Loucy (cell line): Measurements from ENCODE around the gene CSRP1.

ENCODE experiments used
- H2AFZ ChIP-seq: fragments of 200-600 bp; sonication (generic); 2 replicates; pipeline ENCODE4 v1.6.0; 2016; ENCODE audit warnings: antibody characterized with exemption, mild to moderate bottlenecking, low read length, moderate library complexity
- H3F3A ChIP-seq: fragments of 200-600 bp; 2 replicates; pipeline ENCODE4 v1.6.0; 2016; ENCODE audit warnings: antibody characterized with exemption, low read depth, mild to moderate bottlenecking
- H3K27me3 ChIP-seq: fragments of 200-600 bp; sonication (generic); 2 replicates; pipeline ENCODE4 v1.6.1; 2014; ENCODE audit warnings: low read length, mild to moderate bottlenecking; ENCODE audit not compliant: insufficient read depth, poor library complexity, severe bottlenecking
- H3K36me3 ChIP-seq: fragments of 200-600 bp; sonication (generic); 2 replicates; pipeline ENCODE4 v1.6.1; 2016; ENCODE audit warnings: low read length; ENCODE audit not compliant: insufficient read depth
- H3K4me1 ChIP-seq: fragments of 200-600 bp; sonication (generic); 2 replicates; pipeline ENCODE4 v1.5.1; 2014; ENCODE audit warnings: low read length, mild to moderate bottlenecking; ENCODE audit not compliant: insufficient read depth, poor library complexity, severe bottlenecking
- H3K4me2 ChIP-seq: fragments of 200-600 bp; sonication (generic); 2 replicates; pipeline ENCODE4 v1.6.0; 2014; ENCODE audit warnings: antibody characterized with exemption, low read length, low read depth, mild to moderate bottlenecking; ENCODE audit not compliant: poor library complexity, severe bottlenecking
- H3K4me3 ChIP-seq: fragments of 200-600 bp; sonication (generic); 2 replicates; pipeline ENCODE4 v1.5.1; 2014; ENCODE audit warnings: low read length, mild to moderate bottlenecking, mixed read lengths; ENCODE audit not compliant: poor library complexity, severe bottlenecking
- H3K79me2 ChIP-seq: fragments of 200-600 bp; sonication (generic); 2 replicates; pipeline ENCODE4 v1.6.1; 2014; ENCODE audit warnings: low read length; ENCODE audit not compliant: insufficient read depth
- H3K9ac ChIP-seq: fragments of 200-600 bp; sonication (generic); 2 replicates; pipeline ENCODE4 v1.6.0; 2014; ENCODE audit warnings: mild to moderate bottlenecking, low read depth, low read length, moderate library complexity; ENCODE audit not compliant: poor library complexity, severe bottlenecking
- H3K9me2 ChIP-seq: fragments of 200-600 bp; sonication (generic); replicated peaks from 2 replicates; pipeline ENCODE4 v1.6.1; 2016; ENCODE audit warnings: low read depth, low read length, mixed read lengths
- H3K9me3 ChIP-seq: fragments of 200-600 bp; sonication (generic); 2 replicates; pipeline ENCODE4 v1.6.1; 2014; ENCODE audit warnings: mild to moderate bottlenecking, antibody characterized with exemption, low read length, low read depth; ENCODE audit not compliant: insufficient read depth
- H4K20me1 ChIP-seq: fragments of 200-600 bp; sonication (generic); 2 replicates; pipeline ENCODE4 v1.6.0; 2014; ENCODE audit warnings: antibody characterized with exemption, low read length, mild to moderate bottlenecking; ENCODE audit not compliant: insufficient read depth, poor library complexity, severe bottlenecking
- CTCF ChIP-seq: fragments of 200-600 bp; sonication (generic); conservative IDR thresholded peaks from 2 replicates; pipeline ENCODE4 v1.5.1; 2014; ENCODE audit warnings: mild to moderate bottlenecking, antibody characterized with exemption, low read length
- EZH2phosphoT487 ChIP-seq: fragments of 200-600 bp; IDR thresholded peaks from 2 replicates; pipeline ENCODE4 v1.6.1; 2018; ENCODE audit warnings: antibody characterized with exemption, mild to moderate bottlenecking, moderate library complexity, borderline replicate concordance

The CSRP1 gene

GRCh38 chr1:201485184-201485774 is 21.6 kb downstream of the CSRP1 start:
- no peaks in the 10 kb centered on the region for H3K79me2 ChIP-seq
- no peak overlapping the region for H3K9ac ChIP-seq
- H3K36me3 ChIP-seq: peaks cover 68% of the 10 kb centered on the region; the same call in 1 of the 2 replicates

GRCh38 chr1:201483373-201483949 is 23.5 kb downstream of the CSRP1 start:
- no peaks in the 10 kb centered on the region for H3K79me2 ChIP-seq
- H3K36me3 ChIP-seq: peaks cover 52% of the 10 kb centered on the region; the same call in 1 of the 2 replicates
- H4K20me1 ChIP-seq: no peaks in the 10 kb centered on the region
- no peaks in the 10 kb centered on the region for H3K9me3 ChIP-seq
- no peaks in the 10 kb centered on the region for H3F3A ChIP-seq
- no peak overlapping the region for H3K4me2 ChIP-seq
- H3K27me3 ChIP-seq: no peaks in the 10 kb centered on the region
- H3K4me3 ChIP-seq: no peak overlapping the region
- TF ChIP-seq CTCF: no peak
- TF ChIP-seq EZH2phosphoT487: no peak
- H2AFZ ChIP-seq: no peak overlapping the region
- H3K9me2 ChIP-seq: no peaks in the 10 kb centered on the region
- H3K9ac ChIP-seq: no peak overlapping the region
- peaks cover 8% of the 10 kb centered on the region for H3K4me1 ChIP-seq

More at GRCh38 chr1:201485184-201485774, 21.6 kb downstream of the CSRP1 start:
- no peaks in the 10 kb centered on the region for H3K27me3 ChIP-seq
- no peaks in the 10 kb centered on the region for H3F3A ChIP-seq
- no peaks in the 10 kb centered on the region for H3K9me2 ChIP-seq
- no peak overlapping the region for H3K4me2 ChIP-seq
- peaks cover 8% of the 10 kb centered on the region for H3K4me1 ChIP-seq
- no peaks in the 10 kb centered on the region for H3K9me3 ChIP-seq
- H3K4me3 ChIP-seq: no peak overlapping the region
- no peaks in the 10 kb centered on the region for H4K20me1 ChIP-seq
- no peak for TF ChIP-seq CTCF
- TF ChIP-seq EZH2phosphoT487: no peak
- H2AFZ ChIP-seq: no peak overlapping the region

- Histone ChIP-seq H3K79me2 (no peaks in the 10 kb centered on the region), H3K27me3 (no peaks in the 10 kb centered on the region), H3K4me1 (peaks cover 8% of the 10 kb centered on the region), H3K36me3 (peaks cover 45% of the 10 kb centered on the region; the same call in 1 of the 2 replicates), H3K4me3 (no peak overlapping the region), H3K9me3 (no peaks in the 10 kb centered on the region), H3K9me2 (no peaks in the 10 kb centered on the region), H3F3A (no peaks in the 10 kb centered on the region), H2AFZ (no peak overlapping the region), H3K4me2 (no peak overlapping the region), H3K9ac (no peak overlapping the region), H4K20me1 (no peaks in the 10 kb centered on the region)
- TF ChIP-seq EZH2phosphoT487 (no peak), CTCF (no peak)
These were observed 24.2 kb downstream of the CSRP1 start for GRCh38 chr1:201482755-201483154.
